Cardiac fibroblast (primary cell): ENCODE data around the gene PFKM.
A peak's percentile ranks its signal among the peaks of the same experiment; 100 is the strongest.
"Not testable (repeated sequence)": the region's sequence is repeated elsewhere in the genome, so short reads cannot be mapped to it uniquely, and the experiment has no call there.

Experiments used
- DNase-seq, 2 donors: peaks; one replicate each; pipeline versions ENCODE4 v3.0.0 to v3.0.0-alpha.2; 2010; ENCODE audit warnings: low read depth in 2 of 2
- H3K4me3 ChIP-seq, 2 donors: replicated peaks in 1 of 2; 1 replicate in 1 of 2; 2 replicates in 1 of 2; pipeline ENCODE4 v1.5.1; 2011; ENCODE audit warnings: low read depth in 2 of 2, low read length in 2 of 2, mild to moderate bottlenecking in 2 of 2, moderate library complexity in 1 of 2
- CTCF ChIP-seq: IDR thresholded peaks from one replicate; pipeline ENCODE4 v1.5.1; 2011; ENCODE audit warnings: low read depth, mild to moderate bottlenecking, low read length, inconsistent platforms

Gene PFKM

GRCh38 chr12:48123169-48123568 is 4.0 kb downstream of the PFKM start:
- no peak overlapping the region for H3K4me3 ChIP-seq
- TF ChIP-seq CTCF, result no peak
- no peak for DNase-seq

- DNase-seq, H3K4me3 ChIP-seq: not testable (repeated sequence)
Observed at GRCh38 chr12:48125542-48125941, 6.4 kb downstream of the PFKM start.

- no peak overlapping the region for H3K4me3 ChIP-seq
- no peak for TF ChIP-seq CTCF
- no peak for DNase-seq
Observed at GRCh38 chr12:48125985-48126384, 6.8 kb downstream of the PFKM start.

GRCh38 chr12:48126953-48127630 is 7.9 kb downstream of the PFKM start:
- DNase-seq, result no peak
- TF ChIP-seq CTCF, result no peak
- no peak overlapping the region for H3K4me3 ChIP-seq

GRCh38 chr12:48128800-48129199 is 9.6 kb downstream of the PFKM start:
- H3K4me3 ChIP-seq, result no peak overlapping the region
- peak in 1 of 2 donors; percentile 6 for DNase-seq
- TF ChIP-seq CTCF, result no peak

GRCh38 chr12:48129376-48129775 is 10.2 kb downstream of the PFKM start:
- no peak overlapping the region for H3K4me3 ChIP-seq
- TF ChIP-seq CTCF, result no peak
- DNase-seq, result no peak

GRCh38 chr12:48131517-48131916 is 12.4 kb downstream of the PFKM start:
- no peak for DNase-seq
- no peak for TF ChIP-seq CTCF

More at GRCh38 chr12:48131517-48131916, 12.4 kb downstream of the PFKM start:
- no peak overlapping the region for H3K4me3 ChIP-seq
